GM03348 (cell line): ENCODE data around the gene CA12.

Experiments
- DNase-seq: peaks from one replicate; pipeline ENCODE4 v3.0.0; 2012; ENCODE audit warnings: low spot score

Gene CA12

GRCh38 chr15:63306492-63307073 is 75.1 kb downstream of the CA12 start:
- no peak for DNase-seq

- no peak for DNase-seq
Measured at GRCh38 chr15:63305260-63305659, 76.4 kb downstream of the CA12 start.

- DNase-seq = no peak
Measured at GRCh38 chr15:63301088-63301487, 80.6 kb downstream of the CA12 start.

GRCh38 chr15:63299943-63300575 is 81.6 kb downstream of the CA12 start:
- no peak for DNase-seq

GRCh38 chr15:63296195-63296594 is 85.5 kb downstream of the CA12 start:
- no peak for DNase-seq

GRCh38 chr15:63295341-63295740 is 86.3 kb downstream of the CA12 start:
- DNase-seq = no peak

- DNase-seq = no peak
Measured at GRCh38 chr15:63294359-63294758, 87.3 kb downstream of the CA12 start.

GRCh38 chr15:63292771-63293170 is 88.9 kb downstream of the CA12 start:
- no peak for DNase-seq

GRCh38 chr15:63292241-63292640 is 89.4 kb downstream of the CA12 start:
- DNase-seq = no peak

- DNase-seq = peak; percentile 77
Measured at GRCh38 chr15:63291507-63291906, 90.1 kb downstream of the CA12 start.

GRCh38 chr15:63288778-63289378 is 92.8 kb downstream of the CA12 start:
- peak; percentile 67 for DNase-seq

- no peak for DNase-seq
Measured at GRCh38 chr15:63288342-63288741, 93.3 kb downstream of the CA12 start.

GRCh38 chr15:63287109-63287508 is 94.5 kb downstream of the CA12 start:
- no peak for DNase-seq

- no peak for DNase-seq
Measured at GRCh38 chr15:63284335-63284734, 97.3 kb downstream of the CA12 start.

- DNase-seq = no peak
Measured at GRCh38 chr15:63283126-63283525, 98.5 kb downstream of the CA12 start.

GRCh38 chr15:63277893-63278456 is 103.7 kb downstream of the CA12 start:
- no peak for DNase-seq

GRCh38 chr15:63277038-63277892 is 104.4 kb downstream of the CA12 start, which contains the start of gene APH1B:
Gene APH1B (plus strand): TSS chr15:63277605. CDS start chr15:63277624, 19 bp downstream.
- peak; percentile 95 for DNase-seq

- peak; percentile 14 for DNase-seq
Measured at GRCh38 chr15:63276342-63277037, 105.2 kb downstream of the CA12 start.

- DNase-seq = no peak
Measured at GRCh38 chr15:63274427-63274826, 107.2 kb downstream of the CA12 start.
